HG02571 (cell line): ENCODE results near the gene SCARB2.
"Not testable (repeated sequence)": the region's sequence is repeated elsewhere in the genome, so short reads cannot be mapped to it uniquely, and the experiment has no call there.

ENCODE experiments used
- ATAC-seq: cut with Tn5 transposase; IDR thresholded peaks from one replicate; pipeline ENCODE4 v1.9.1; 2021; ENCODE audit warnings: mild to moderate bottlenecking, moderate library complexity; ENCODE audit not compliant: unreplicated experiment

Gene SCARB2, protein sequence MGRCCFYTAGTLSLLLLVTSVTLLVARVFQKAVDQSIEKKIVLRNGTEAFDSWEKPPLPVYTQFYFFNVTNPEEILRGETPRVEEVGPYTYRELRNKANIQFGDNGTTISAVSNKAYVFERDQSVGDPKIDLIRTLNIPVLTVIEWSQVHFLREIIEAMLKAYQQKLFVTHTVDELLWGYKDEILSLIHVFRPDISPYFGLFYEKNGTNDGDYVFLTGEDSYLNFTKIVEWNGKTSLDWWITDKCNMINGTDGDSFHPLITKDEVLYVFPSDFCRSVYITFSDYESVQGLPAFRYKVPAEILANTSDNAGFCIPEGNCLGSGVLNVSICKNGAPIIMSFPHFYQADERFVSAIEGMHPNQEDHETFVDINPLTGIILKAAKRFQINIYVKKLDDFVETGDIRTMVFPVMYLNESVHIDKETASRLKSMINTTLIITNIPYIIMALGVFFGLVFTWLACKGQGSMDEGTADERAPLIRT

DNA sequence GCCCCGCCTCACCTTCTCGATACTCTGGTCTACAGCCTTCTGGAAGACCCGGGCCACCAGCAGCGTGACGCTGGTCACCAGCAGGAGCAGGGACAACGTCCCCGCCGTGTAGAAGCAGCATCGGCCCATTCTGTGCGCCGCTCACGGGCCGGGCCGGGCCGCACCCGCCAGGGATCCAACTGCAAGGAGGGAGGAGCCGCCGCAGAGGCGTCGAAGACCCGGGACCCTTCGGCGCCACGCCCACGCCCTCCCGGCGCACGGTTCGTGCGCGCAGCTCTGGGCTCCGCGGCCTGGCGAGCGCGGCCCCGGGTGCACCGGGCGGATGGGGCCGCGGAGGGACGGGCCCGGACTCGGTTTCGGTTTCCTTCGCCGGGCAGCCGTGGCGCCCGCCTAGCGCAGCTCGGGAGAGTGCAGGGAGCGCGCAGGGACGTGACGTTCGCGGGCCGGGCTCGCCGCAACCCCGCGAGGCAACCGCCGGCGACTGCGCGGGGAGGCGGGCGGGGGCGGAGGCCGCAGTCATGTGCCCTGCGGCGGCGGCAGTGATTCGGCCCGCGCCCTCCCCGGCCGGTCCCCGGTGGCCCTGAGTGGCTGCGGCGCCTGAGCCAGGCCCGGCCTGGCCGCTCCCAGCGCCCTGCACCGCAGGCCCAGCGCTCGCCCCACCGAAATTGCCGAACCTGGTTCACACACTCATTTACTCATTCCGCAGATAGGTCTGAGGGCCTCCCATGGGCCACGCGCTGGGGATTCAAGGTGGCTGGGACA, at the start of gene SCARB2:
Gene SCARB2 (minus strand): TSS at position 410 of the 762 bp plus-strand sequence. CDS start 281 bp downstream, at position 129.
- peak; percentile 73 for ATAC-seq

DNA sequence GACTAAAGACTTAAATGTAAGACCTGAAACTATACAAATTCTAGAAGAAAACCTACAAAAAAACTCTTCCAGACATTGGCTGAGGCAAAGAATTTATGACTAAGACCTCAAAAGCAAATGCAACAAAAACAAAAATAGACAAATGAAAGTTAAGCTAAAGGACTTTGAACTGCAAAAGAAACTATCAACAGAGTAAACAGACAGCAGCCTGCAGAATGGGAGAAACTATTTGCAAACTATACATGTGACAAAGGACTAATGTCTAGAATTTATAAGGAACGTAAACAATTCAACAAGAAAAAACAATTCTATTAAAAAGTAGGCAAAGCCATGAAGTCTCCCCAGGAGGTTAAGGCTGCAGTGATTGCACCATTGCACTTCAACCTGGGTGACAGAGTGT, 46.9 kb upstream of the SCARB2 start:
- no peak for ATAC-seq

DNA sequence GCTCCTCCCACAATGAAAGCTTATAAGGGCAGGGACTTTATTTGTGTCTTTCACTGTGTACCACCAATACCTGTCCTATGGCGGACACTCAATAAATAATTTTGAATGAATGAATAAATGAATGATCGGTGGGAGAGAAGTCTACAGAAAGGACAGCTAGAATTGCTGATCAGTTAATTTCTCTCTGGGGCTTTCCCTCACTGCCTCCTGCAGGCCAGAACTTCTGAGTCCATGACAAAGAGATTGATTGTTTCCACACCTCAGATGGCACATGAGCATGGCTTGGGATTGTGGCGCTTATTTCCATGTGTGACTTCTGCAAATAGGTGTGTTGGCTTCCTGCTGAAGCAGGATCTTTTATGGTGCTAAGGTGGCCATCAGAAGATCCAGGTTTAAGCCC, 44.2 kb upstream of the SCARB2 start:
- ATAC-seq, result no peak

DNA sequence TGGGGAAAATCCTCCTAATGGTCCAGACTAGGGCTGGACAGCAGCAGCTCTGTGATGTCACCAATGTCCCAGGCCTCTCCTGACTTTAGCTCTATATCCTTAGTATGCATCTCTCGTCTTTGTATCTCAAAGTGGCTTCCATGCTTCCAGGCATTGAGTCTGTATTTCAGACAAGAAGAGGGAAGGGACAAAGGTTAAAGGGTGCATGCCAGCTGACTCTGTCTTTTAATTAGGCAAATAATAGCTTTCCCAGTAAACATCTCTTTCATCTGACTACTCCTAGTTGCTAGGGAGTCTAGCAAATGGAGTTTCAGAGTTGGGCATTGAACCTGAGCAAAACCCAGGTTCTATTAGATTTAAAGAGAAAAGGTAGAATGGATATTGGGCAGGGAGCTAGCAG, 43.3 kb upstream of the SCARB2 start:
- no peak for ATAC-seq

DNA sequence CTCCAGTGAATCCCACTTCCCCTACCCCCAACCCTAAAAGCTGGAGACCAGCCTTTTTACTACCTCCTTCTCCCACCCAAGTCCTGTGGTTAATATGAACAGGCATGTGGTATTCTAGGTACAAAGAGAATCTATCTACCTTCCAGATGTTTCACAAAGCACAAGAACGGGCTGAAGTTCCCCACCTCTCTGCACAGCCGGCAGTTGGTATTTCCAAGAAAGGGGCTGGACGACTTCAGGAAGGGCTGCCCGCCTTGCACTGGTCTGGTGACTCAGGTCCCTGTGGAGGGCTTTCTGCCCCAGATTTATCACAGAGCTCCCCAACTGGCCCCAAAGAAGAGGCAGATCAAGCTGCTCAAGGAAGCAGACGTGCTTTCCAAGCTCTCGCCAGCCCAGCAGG, 42.4 kb upstream of the SCARB2 start:
- ATAC-seq, result no peak

DNA sequence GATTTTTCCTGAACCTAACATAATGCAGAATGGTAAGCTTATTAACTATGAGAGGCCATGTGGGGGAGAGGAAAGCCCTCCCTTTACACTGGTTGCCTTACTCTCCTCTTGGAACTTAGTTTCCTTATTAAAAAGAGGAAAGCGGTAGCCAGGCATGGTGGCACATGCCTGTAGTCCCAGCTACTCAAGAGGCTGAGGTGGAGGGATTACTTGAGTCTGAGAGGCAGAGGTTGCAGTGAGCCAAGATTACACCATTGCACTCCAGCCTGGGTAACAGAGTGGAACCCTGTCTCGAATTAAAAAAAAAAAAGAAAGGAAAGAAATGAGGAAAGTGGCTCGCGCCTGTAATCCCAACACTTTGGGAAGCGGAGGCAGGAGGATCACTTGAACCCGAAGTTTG, 39.9 kb upstream of the SCARB2 start:
- no peak for ATAC-seq

GRCh38 chr4:76252271-76252653, 38.6 kb upstream of the SCARB2 start:
- ATAC-seq, result no peak

- ATAC-seq, result peak; percentile 51
These were observed 38.0 kb upstream of the SCARB2 start, which contains the start of gene FAM47E for GRCh38 chr4:76251441-76252270. TSS of gene FAM47E (plus strand) at chr4:76251721. CDS start at chr4:76251747, 26 bp downstream.

- no peak for ATAC-seq
These were observed 37.3 kb upstream of the SCARB2 start for GRCh38 chr4:76250962-76251361.

GRCh38 chr4:76246852-76247251, 33.2 kb upstream of the SCARB2 start:
- no peak for ATAC-seq

DNA sequence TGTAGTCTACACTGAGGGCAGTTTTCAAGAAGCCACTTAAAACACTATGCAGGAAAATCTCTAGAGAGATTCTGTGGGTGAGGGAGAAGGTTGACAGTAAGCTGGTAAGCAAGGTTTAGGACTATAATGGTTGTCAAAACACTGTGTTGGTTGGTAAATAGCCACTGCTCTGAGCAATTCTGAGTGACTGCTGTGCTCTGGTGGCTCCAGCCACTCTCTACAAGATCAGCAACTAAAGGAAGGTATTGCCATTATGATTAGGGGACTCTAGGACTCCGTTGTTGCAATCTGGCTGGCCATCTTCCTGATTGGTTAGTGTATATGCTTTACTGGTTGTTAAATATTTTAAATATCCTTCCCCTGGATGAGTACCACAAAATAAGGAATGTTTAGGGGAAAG, 32.4 kb upstream of the SCARB2 start:
- ATAC-seq, result no peak

DNA sequence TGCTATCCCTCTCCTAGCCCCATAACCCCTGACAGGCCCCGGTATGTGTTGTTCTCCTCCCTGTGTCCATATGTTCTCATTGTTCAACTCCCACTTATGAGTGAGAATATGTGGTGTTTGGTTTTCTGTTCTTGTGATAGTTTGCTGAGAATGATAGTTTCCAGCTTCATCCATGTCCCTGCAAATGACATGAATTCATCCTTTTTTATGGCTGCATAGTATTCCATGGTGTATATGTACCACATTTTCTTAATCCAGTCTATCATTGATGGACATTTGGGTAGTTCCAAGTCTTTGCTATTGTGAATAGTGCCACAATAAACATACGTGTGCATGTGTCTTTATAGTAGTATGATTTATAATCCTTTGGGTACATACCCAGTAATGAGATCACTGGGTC, 30.3 kb upstream of the SCARB2 start:
- ATAC-seq, result not testable (repeated sequence)

- no peak for ATAC-seq
These were observed 26.6 kb upstream of the SCARB2 start for GRCh38 chr4:76240236-76240635.

GRCh38 chr4:76238701-76239100, 25.1 kb upstream of the SCARB2 start:
- no peak for ATAC-seq

DNA sequence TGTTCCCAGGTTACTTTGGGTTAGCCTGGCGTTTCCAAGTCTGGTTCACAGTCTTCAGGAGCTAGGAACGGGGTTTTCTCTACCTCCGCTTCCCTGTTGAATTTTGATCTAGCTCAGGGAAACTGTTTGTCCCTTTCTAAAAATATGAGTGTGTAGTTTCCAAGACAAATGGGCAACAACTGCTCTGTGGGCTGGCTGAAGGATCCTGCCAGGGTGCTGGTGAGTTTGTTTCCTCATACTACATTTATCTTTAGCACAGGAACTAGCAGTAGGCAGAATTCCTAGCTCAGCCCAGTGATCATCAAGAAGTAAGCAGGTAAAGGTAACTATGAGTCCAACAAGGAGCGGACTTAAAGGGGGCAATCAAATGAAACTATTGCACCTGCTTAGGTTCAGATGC, 24.6 kb upstream of the SCARB2 start:
- no peak for ATAC-seq

GRCh38 chr4:76235915-76236314, 22.3 kb upstream of the SCARB2 start:
- ATAC-seq, result no peak

- ATAC-seq, result no peak
These were observed 21.8 kb upstream of the SCARB2 start for GRCh38 chr4:76235407-76235806.

GRCh38 chr4:76234679-76235044, 21.0 kb upstream of the SCARB2 start:
- ATAC-seq, result no peak

GRCh38 chr4:76233967-76234678, 20.5 kb upstream of the SCARB2 start:
- no peak for ATAC-seq

DNA sequence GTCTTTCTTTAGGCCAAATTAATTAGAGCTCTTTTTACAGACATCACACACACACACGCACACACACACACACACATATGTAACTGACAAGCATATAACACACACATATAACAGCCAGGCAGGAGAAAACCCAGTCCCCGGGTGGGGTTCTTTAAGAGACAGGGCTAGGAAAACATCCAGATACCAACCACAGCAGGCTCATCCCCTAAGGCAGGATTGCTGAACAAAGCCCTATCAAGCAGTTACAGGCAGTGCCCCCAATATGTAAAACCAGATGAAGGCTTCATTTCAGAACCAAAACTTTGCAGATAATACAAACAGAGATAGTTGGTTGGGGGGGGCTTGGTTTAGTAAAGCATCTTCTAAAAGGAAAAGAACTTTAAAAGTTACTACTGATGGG, 19.9 kb upstream of the SCARB2 start:
- no peak for ATAC-seq

DNA sequence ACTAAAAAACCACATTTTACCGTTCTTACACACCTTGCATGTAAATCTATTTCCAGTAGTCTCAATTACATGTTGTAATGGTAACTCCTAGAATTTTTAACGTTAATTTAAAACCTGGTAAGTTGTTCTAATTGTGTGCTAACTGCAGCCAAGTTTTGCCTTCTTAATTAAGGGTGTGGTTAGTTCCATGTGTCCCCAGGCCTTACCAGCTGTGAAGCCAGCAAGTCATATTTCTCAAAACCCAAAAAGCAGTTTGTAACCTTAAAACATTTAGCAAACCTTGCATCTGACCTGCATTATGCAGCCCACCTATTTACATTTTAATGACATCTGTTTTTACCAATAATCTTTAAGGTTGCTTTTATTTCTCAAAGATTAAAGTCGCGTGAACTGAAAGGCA, 19.5 kb upstream of the SCARB2 start:
- no peak for ATAC-seq
